Psoas muscle (tissue), 8 donors: ENCODE measurements around the gene KLK3. TPM values are rescaled to one million over a fixed set of nuclear protein-coding genes. Genes with fewer than 3 reads are reported as not detected.

Experiments used
- ATAC-seq, 4 donors: fragments of 200-7000 bp; cut with Tn5 transposase; one replicate each; pipeline ENCODE4 v1.9.1; 2020; ENCODE audit warnings: moderate library complexity in 3 of 4, mild to moderate bottlenecking in 2 of 4
- DNase-seq, 2 donors: peaks; one replicate each; pipeline ENCODE4 v3.0.0-alpha.2; 2020
- H3K27ac ChIP-seq: fragments of 200-600 bp; one replicate; pipeline ENCODE4 v1.8.0; 2022
- H3K27me3 ChIP-seq, 3 donors: fragments of 200-600 bp in 1 of 3; one replicate each; pipeline versions ENCODE4 v1.6.1 to v1.8.0; 2013 to 2022; ENCODE audit warnings: low read length in 2 of 3, mild to moderate bottlenecking in 2 of 3, moderate library complexity in 1 of 3; ENCODE audit not compliant: insufficient read depth in 3 of 3
- H3K36me3 ChIP-seq, 2 donors: fragments of 200-600 bp in 1 of 2; one replicate each; pipeline versions ENCODE4 v1.6.1 to v1.8.0; 2013 to 2022; ENCODE audit warnings: low read depth in 1 of 2, mild to moderate bottlenecking in 1 of 2, moderate library complexity in 1 of 2; ENCODE audit not compliant: insufficient read depth in 1 of 2
- H3K4me1 ChIP-seq: fragments of 200-600 bp; one replicate; pipeline ENCODE4 v1.8.0; 2022
- H3K4me3 ChIP-seq: fragments of 200-600 bp; one replicate; pipeline ENCODE4 v1.8.0; 2022; ENCODE audit warnings: mild to moderate bottlenecking
- H3K9me3 ChIP-seq: fragments of 200-600 bp; one replicate; pipeline ENCODE4 v1.8.0; 2022
- WGBS, 3 donors: extraction: QIAGEN DNeasy Blood & Tissue Kit; methylation state at CpG; one replicate each; pipeline versions ENCODE4 v1.1.6 to v1.1.7; 2013; 5-methylcytosine and 5-hydroxymethylcytosine counted together
- intact Hi-C, 2 donors: fragments of 100-400 bp; cut with DNase I; formaldehyde crosslinking; loops; one replicate each; pipeline versions ENCODE4 v1.11.0 to v1.14.2; 2022
- polyA plus RNA-seq, 3 donors: library from polyadenylated mRNA; stranded (reverse); fragments of 200-250 nt; gene quantifications; one replicate each; pipeline ENCODE4 v1.2.3, GENCODE V29; 2013
- total RNA-seq, 4 donors: library from RNA; stranded (reverse); fragmentation: NEBNext Ultra II Directional in 2 of 4; extraction: Animal tissue kit (Norgen Biotek cat#: 25700) in 2 of 4; gene quantifications; one replicate each; pipeline versions ENCODE4 v1.2.1 to v1.2.4, GENCODE V29; 2021 to 2023
- TF ChIP-seq, protein P1 (sequence below): fragments of 200-600 bp; IDR thresholded peaks from one replicate; pipeline ENCODE4 v1.8.0; 2022; ENCODE audit warnings: antibody characterized with exemption
- donor health status: healthy with polysubstance abuse.
- donor health status: DM: no; HTN: no; CAD: no; lungs with moderate emphysema.
- donor health status: Bipolar disorder and iron deficiency.
- donor health status: healthy.
- donor health status: DM: yes; HTN: yes; CAD: no.
- donor health status: DM: no; HTN: no; CAD: no.
- donor health status: DM: no; HTN: no; CAD: no.
- donor health status: DM: yes; HTN: yes; CAD: no.

Gene KLK3
- total and polyA plus RNA-seq, 7 donors, result not detected

DNA sequence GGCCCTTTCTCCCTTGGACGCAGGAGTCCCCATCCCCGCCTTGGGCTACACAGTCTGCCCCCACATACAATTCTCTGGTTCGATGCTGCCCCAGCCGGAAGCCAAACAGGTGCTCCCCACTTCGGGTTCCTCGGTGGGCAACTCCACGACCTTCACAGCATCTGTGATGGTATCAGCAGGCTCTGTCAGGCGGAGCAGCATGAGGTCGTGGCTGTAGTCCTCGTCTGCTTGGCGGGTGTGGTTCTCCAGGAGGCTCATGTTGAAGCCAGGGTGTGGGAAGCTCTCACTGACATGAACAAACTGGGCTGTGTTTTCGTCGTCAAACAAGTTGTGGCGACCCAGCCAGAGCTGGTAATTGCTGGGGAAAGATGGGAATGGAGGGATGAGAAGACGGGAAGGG is 34.6 kb upstream of the KLK3 start:
- H3K36me3 ChIP-seq, result no peaks in the 10 kb centered on the region
- TF ChIP-seq, protein P1, sequence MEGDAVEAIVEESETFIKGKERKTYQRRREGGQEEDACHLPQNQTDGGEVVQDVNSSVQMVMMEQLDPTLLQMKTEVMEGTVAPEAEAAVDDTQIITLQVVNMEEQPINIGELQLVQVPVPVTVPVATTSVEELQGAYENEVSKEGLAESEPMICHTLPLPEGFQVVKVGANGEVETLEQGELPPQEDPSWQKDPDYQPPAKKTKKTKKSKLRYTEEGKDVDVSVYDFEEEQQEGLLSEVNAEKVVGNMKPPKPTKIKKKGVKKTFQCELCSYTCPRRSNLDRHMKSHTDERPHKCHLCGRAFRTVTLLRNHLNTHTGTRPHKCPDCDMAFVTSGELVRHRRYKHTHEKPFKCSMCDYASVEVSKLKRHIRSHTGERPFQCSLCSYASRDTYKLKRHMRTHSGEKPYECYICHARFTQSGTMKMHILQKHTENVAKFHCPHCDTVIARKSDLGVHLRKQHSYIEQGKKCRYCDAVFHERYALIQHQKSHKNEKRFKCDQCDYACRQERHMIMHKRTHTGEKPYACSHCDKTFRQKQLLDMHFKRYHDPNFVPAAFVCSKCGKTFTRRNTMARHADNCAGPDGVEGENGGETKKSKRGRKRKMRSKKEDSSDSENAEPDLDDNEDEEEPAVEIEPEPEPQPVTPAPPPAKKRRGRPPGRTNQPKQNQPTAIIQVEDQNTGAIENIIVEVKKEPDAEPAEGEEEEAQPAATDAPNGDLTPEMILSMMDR, result no peak
- WGBS, 3 donors, result 2 to 11% (median 10%) methylated on average over 15 of the region's 15 CpGs
- peaks cover 0 to 78% (median 31%) of the 10 kb centered on the region in 3 donors for H3K27me3 ChIP-seq
- no peak overlapping the region for H3K27ac ChIP-seq
- no peaks in the 10 kb centered on the region for H3K9me3 ChIP-seq
- intact Hi-C loops, result no loop called here
- H3K4me3 ChIP-seq, result no peak overlapping the region
- DNase-seq, result no peak
- ATAC-seq, result no peak
- no peaks in the 10 kb centered on the region for H3K4me1 ChIP-seq

DNA sequence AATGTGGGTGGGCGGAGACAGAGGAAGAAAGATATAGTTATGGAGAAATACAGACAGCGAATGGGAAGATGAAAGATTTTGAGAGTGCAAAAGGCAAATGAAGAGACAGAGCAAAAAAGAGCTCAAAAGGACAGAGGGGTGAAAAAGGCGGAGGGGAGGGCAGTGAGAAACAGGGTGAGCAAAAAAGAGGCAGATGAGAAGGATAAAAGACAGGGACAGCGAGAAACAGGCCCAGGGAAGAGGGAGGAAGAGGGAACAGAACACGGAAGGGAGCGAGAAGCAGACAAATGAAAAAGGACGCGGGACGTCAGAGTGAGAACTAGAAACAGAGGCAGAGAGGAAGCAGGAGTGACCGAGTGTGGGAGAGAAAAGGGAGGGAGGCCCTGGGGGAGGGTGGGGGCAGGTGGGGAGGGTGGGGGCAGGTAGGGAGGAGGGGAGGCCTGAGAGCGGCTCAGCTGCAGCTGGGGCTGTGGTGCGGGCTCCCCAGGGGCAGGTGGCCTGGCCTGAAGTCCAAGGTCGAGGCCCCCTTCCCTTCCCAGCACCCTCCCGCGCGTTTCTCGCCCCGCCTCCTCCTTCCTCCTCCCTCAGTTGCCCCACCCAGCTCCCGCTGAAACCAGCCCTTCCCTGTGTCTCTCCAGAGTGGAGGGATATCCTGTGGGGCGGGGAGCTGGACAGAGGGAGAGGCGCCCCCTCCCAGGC is 34.0 kb upstream of the KLK3 start:
- no peak overlapping the region for H3K4me3 ChIP-seq
- H3K27ac ChIP-seq, result no peak overlapping the region
- WGBS, 3 donors, result 7 to 14% (median 7%) methylated on average over 11 to 21 of the region's 21 CpGs
- H3K4me1 ChIP-seq, result no peaks in the 10 kb centered on the region
- H3K36me3 ChIP-seq, result no peaks in the 10 kb centered on the region
- peaks cover 0 to 75% (median 29%) of the 10 kb centered on the region in 3 donors for H3K27me3 ChIP-seq
- DNase-seq, result peak in 1 of 2 donors; percentile 38
- no peaks in the 10 kb centered on the region for H3K9me3 ChIP-seq
- ATAC-seq, result no peak
- intact Hi-C loops, result no loop called here
- TF ChIP-seq, protein P1, result no peak

DNA sequence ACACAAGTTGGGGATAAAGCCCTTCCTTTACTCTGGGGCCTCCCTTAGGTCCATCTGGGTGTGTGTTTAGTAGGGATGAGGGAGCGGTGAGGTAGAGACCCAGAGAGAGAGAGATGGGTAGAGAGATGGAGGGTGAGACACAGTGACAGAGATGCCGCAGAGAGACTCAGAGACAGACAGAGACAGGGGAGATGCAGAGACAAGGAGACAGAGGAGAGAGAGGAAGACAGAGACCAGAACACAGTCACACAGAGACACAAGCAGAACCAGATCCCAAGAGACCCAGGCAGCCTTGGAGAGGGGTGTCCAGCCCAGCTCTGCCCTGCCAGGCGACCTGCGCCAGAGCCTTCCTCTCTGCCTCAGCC is 33.5 kb upstream of the KLK3 start:
- DNase-seq (no peak), ATAC-seq (no peak)
- H3K27me3 ChIP-seq, result peaks cover 0 to 73% (median 28%) of the 10 kb centered on the region in 3 donors

DNA sequence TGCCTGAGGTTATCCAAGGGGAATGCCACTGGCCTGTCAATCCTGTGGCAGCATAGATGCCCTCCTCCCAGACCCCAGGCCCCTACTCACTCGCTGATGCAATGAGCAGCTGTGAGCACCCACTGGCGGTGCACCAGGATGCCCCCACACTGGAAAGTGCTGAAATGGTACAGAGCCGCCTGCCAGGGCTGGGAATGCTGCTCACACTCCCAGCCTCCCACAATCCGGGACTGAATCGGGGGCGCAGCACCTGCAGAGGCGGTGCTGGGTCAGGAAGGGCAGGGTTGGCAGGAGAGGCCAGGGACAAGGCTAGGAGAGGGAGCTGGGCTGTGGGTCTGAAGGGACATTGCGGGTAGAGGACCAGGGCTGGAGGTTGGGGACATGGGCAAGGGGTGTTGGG is 33.1 kb upstream of the KLK3 start:
- Histone ChIP-seq H3K9me3 (no peaks in the 10 kb centered on the region), H3K27me3 (peaks cover 0 to 69% (median 27%) of the 10 kb centered on the region in 3 donors), H3K27ac (no peak overlapping the region), H3K4me1 (no peaks in the 10 kb centered on the region), H3K36me3 (no peaks in the 10 kb centered on the region), H3K4me3 (no peak overlapping the region)
- intact Hi-C loops, result no loop called here
- DNase-seq (peak in 1 of 2 donors; percentile 34), ATAC-seq (no peak)
- 32 to 55% (median 33%) methylated on average over 8 of the region's 8 CpGs for WGBS, 3 donors
- TF ChIP-seq, protein P1, result no peak

More for the DNA sequence above, 33.5 kb upstream of the KLK3 start:
- no peaks in the 10 kb centered on the region for H3K9me3 ChIP-seq
- WGBS, 3 donors, result 60 to 70% (median 65%) methylated on average over 4 of the region's 4 CpGs
- intact Hi-C loops, result no loop called here
- H3K4me1 ChIP-seq, result no peaks in the 10 kb centered on the region
- H3K27ac ChIP-seq, result no peak overlapping the region
- no peak overlapping the region for H3K4me3 ChIP-seq
- no peaks in the 10 kb centered on the region for H3K36me3 ChIP-seq
- TF ChIP-seq, protein P1, result no peak
